ENCODE results near the gene PHF21A.
A peak's percentile ranks its signal among the peaks of the same experiment; 100 is the strongest.

Gene PHF21A

DNA sequence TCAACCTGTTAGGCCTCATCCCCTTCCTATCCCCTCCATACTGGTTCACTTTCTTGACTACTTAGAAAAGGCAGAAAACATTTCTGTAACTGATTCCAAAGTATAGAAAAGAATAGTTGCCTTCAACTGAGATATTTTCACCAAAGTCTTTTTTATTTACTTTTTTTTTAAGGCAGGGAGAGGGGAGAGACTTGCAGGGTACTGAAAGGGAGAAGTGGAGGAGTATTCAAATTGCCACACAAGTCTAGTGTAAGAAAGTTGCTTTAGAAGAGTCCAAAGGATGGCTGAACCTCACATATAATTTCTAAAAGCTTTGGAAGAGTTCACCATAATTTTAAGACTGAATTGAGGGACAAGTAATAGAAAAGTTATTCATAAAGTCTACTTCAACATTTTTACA, 6.3 kb downstream of the PHF21A start:
- no peak overlapping the region for H4K91ac ChIP-seq (ENCODE audit: low read length)
- DNase-seq = no peak
- H4K8ac ChIP-seq (ENCODE audit: low read length) = no peak overlapping the region
- H2AFZ ChIP-seq (ENCODE audit: low read depth, low read length) = no peak overlapping the region
- no peaks in the 10 kb centered on the region for H3K79me1 ChIP-seq (replicated peaks; ENCODE audit: low read length, poor library complexity, severe bottlenecking)
- H3K14ac ChIP-seq (ENCODE audit: low read length in 2 of 2) = no peak overlapping the region
- no peak overlapping the region for H3K4me3 ChIP-seq (ENCODE audit: insufficient read depth in 1 of 2, low read depth in 1 of 2, low read length in 2 of 2)
- H3K4me1 ChIP-seq (ENCODE audit: control insufficient read depth, insufficient read depth, low read depth, low read length) = peaks cover 4% of the 10 kb centered on the region
- no peak overlapping the region for H3K18ac ChIP-seq (ENCODE audit: low read depth in 1 of 2, low read length in 2 of 2)
- no peaks in the 10 kb centered on the region for H3K36me3 ChIP-seq (ENCODE audit: control insufficient read depth in 1 of 2, insufficient read depth in 2 of 2, low read depth in 1 of 2, low read length in 2 of 2)
- no peaks in the 10 kb centered on the region for H3K27me3 ChIP-seq (ENCODE audit: control insufficient read depth in 1 of 2, insufficient read depth in 1 of 2, low read length in 2 of 2)
- H2BK5ac ChIP-seq (ENCODE audit: low read depth, low read length, poor library complexity, severe bottlenecking) = no peak overlapping the region
- H3K4me2 ChIP-seq (ENCODE audit: low read length, poor library complexity, severe bottlenecking) = no peak overlapping the region
- H2AK5ac ChIP-seq (ENCODE audit: low read length, severe bottlenecking) = no peak overlapping the region
- no peak overlapping the region for H2BK120ac ChIP-seq (ENCODE audit: low read depth, low read length)
- no peak overlapping the region for H3K27ac ChIP-seq (ENCODE audit: low read length, poor library complexity, severe bottlenecking)
- H3K9ac ChIP-seq (ENCODE audit: low read length) = no peak overlapping the region
- H2BK12ac ChIP-seq (ENCODE audit: low read length in 2 of 2) = no peak overlapping the region
- no peak overlapping the region for H2BK15ac ChIP-seq (ENCODE audit: low read depth, poor library complexity, severe bottlenecking)
- no peaks in the 10 kb centered on the region for H3K9me3 ChIP-seq (ENCODE audit: control insufficient read depth, low read length)
- H3K23ac ChIP-seq (ENCODE audit: low read length in 2 of 2) = no peak overlapping the region
- no peak overlapping the region for H3K4ac ChIP-seq (ENCODE audit: low read depth in 1 of 2, low read length in 2 of 2)

DNA sequence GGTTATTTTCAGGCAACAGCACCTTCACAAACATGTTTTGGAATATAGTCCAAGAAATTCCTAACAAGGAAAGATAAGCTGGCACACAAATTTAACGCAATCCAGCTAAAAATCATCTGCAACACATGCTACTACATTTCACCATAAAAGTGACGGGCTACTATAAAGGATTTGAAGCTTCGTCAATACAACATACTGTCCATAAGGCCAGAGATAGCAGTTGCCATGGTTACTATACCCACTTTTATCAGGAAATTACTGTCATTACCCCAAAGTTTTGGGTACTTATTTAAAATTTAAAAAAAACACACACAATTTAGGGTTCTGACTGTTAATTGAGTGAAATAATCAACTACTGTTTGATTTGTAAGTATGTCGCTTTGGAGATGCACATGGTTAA, 6.9 kb downstream of the PHF21A start:
- Histone ChIP-seq H4K8ac (ENCODE audit: low read length) (no peak overlapping the region), H2AK5ac (ENCODE audit: low read length, severe bottlenecking) (no peak overlapping the region), H3K18ac (ENCODE audit: low read depth in 1 of 2, low read length in 2 of 2) (no peak overlapping the region), H2AFZ (ENCODE audit: low read depth, low read length) (no peak overlapping the region), H3K4me3 (ENCODE audit: insufficient read depth in 1 of 2, low read depth in 1 of 2, low read length in 2 of 2) (no peak overlapping the region), H3K4me2 (ENCODE audit: low read length, poor library complexity, severe bottlenecking) (no peak overlapping the region), H3K4ac (ENCODE audit: low read depth in 1 of 2, low read length in 2 of 2) (no peak overlapping the region), H2BK12ac (ENCODE audit: low read length in 2 of 2) (no peak overlapping the region), H2BK5ac (ENCODE audit: low read depth, low read length, poor library complexity, severe bottlenecking) (no peak overlapping the region), H3K9ac (ENCODE audit: low read length) (no peak overlapping the region), H2BK15ac (ENCODE audit: low read depth, poor library complexity, severe bottlenecking) (no peak overlapping the region), H3K9me3 (ENCODE audit: control insufficient read depth, low read length) (no peaks in the 10 kb centered on the region), H4K91ac (ENCODE audit: low read length) (no peak overlapping the region), H3K36me3 (ENCODE audit: control insufficient read depth in 1 of 2, insufficient read depth in 2 of 2, low read depth in 1 of 2, low read length in 2 of 2) (no peaks in the 10 kb centered on the region), H3K27ac (ENCODE audit: low read length, poor library complexity, severe bottlenecking) (no peak overlapping the region), H3K4me1 (ENCODE audit: control insufficient read depth, insufficient read depth, low read depth, low read length) (peaks cover 4% of the 10 kb centered on the region), H3K23ac (ENCODE audit: low read length in 2 of 2) (no peak overlapping the region), H3K14ac (ENCODE audit: low read length in 2 of 2) (no peak overlapping the region), H3K27me3 (ENCODE audit: control insufficient read depth in 1 of 2, insufficient read depth in 1 of 2, low read length in 2 of 2) (no peaks in the 10 kb centered on the region), H2BK120ac (ENCODE audit: low read depth, low read length) (no peak overlapping the region), H3K79me1 (replicated peaks; ENCODE audit: low read length, poor library complexity, severe bottlenecking) (peaks cover 3% of the 10 kb centered on the region)
- whole genome bisulfite sequencing = 94% methylated on average over 4 of the region's 4 CpGs
- no peak for DNase-seq

DNA sequence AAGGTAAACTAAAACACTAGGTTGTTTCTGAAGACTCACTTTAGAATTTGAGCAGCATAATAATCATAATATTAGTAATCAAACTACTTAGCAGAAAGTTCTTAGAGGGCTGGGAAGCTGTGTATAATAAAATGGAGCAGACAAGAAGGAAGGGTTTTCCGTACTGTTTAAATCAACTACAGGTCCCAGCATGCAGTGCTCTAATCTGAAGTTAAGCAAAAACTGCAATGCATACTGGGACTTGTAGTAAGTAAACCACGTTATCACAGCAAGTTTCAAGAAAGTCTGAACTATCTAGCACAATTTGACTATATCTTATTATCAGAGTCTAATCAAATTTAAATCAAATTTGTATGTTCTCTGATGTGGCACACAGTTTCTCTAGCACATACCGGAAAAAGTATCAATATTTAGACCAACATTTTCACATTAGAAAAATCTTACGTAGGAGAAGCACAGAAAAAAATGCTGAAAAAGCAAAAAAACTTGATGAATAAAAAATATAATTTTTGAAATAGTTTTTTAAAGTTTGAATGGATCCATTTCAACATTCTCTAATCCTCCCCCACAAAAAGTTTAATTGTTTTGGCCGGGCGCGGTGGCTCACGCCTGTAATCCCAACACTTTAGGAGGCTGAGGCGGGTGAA, 8.2 kb downstream of the PHF21A start:
- Histone ChIP-seq H4K8ac (ENCODE audit: low read length) (no peak overlapping the region), H2BK12ac (ENCODE audit: low read length in 2 of 2) (no peak overlapping the region), H3K4me2 (ENCODE audit: low read length, poor library complexity, severe bottlenecking) (no peak overlapping the region), H3K14ac (ENCODE audit: low read length in 2 of 2) (no peak overlapping the region), H3K9ac (ENCODE audit: low read length) (no peak overlapping the region), H3K4me1 (ENCODE audit: control insufficient read depth, insufficient read depth, low read depth, low read length) (peaks cover 4% of the 10 kb centered on the region), H3K4me3 (ENCODE audit: insufficient read depth in 1 of 2, low read depth in 1 of 2, low read length in 2 of 2) (no peak overlapping the region), H2BK120ac (ENCODE audit: low read depth, low read length) (no peak overlapping the region), H2AFZ (ENCODE audit: low read depth, low read length) (no peak overlapping the region), H3K27me3 (ENCODE audit: control insufficient read depth in 1 of 2, insufficient read depth in 1 of 2, low read length in 2 of 2) (no peaks in the 10 kb centered on the region), H3K9me3 (ENCODE audit: control insufficient read depth, low read length) (no peaks in the 10 kb centered on the region), H2BK5ac (ENCODE audit: low read depth, low read length, poor library complexity, severe bottlenecking) (no peak overlapping the region), H3K36me3 (ENCODE audit: control insufficient read depth in 1 of 2, insufficient read depth in 2 of 2, low read depth in 1 of 2, low read length in 2 of 2) (no peaks in the 10 kb centered on the region), H3K18ac (ENCODE audit: low read depth in 1 of 2, low read length in 2 of 2) (no peak overlapping the region), H3K79me1 (replicated peaks; ENCODE audit: low read length, poor library complexity, severe bottlenecking) (peaks cover 3% of the 10 kb centered on the region), H3K27ac (ENCODE audit: low read length, poor library complexity, severe bottlenecking) (no peak overlapping the region), H2AK5ac (ENCODE audit: low read length, severe bottlenecking) (no peak overlapping the region), H2BK15ac (ENCODE audit: low read depth, poor library complexity, severe bottlenecking) (no peak overlapping the region), H3K23ac (ENCODE audit: low read length in 2 of 2) (no peak overlapping the region), H4K91ac (ENCODE audit: low read length) (no peak overlapping the region), H3K4ac (ENCODE audit: low read depth in 1 of 2, low read length in 2 of 2) (no peak overlapping the region)
- peak; percentile 71 for DNase-seq
- WGBS = 100% methylated on average over 4 of the region's 9 CpGs

DNA sequence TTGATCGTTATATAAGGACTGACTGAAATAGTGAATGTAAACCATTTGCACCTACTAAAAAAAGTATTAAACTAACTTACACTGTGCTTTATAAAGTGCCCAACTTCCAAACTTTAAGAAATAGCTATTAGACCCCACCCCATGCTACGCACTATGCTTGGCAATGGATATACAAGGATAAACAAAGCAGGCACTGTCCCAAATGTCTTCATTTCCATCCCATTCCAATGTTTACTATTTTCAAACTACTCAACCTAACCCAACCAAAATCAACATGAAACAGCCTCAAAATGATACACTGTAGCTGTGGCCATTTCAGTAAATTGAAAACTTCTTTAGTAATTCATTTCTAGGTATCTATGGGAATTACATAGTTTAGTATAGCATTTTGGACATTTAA, 12.5 kb downstream of the PHF21A start:
- Histone ChIP-seq H2AFZ (ENCODE audit: low read depth, low read length) (no peak overlapping the region), H2BK120ac (ENCODE audit: low read depth, low read length) (no peak overlapping the region), H3K4me3 (ENCODE audit: insufficient read depth in 1 of 2, low read depth in 1 of 2, low read length in 2 of 2) (no peak overlapping the region), H2BK12ac (ENCODE audit: low read length in 2 of 2) (no peak overlapping the region), H3K9ac (ENCODE audit: low read length) (no peak overlapping the region), H3K4me1 (ENCODE audit: control insufficient read depth, insufficient read depth, low read depth, low read length) (peaks cover 4% of the 10 kb centered on the region), H3K27ac (ENCODE audit: low read length, poor library complexity, severe bottlenecking) (no peak overlapping the region), H3K27me3 (ENCODE audit: control insufficient read depth in 1 of 2, insufficient read depth in 1 of 2, low read length in 2 of 2) (no peaks in the 10 kb centered on the region), H3K79me1 (replicated peaks; ENCODE audit: low read length, poor library complexity, severe bottlenecking) (peaks cover 12% of the 10 kb centered on the region), H3K9me3 (ENCODE audit: control insufficient read depth, low read length) (no peaks in the 10 kb centered on the region), H3K18ac (ENCODE audit: low read depth in 1 of 2, low read length in 2 of 2) (no peak overlapping the region), H2BK5ac (ENCODE audit: low read depth, low read length, poor library complexity, severe bottlenecking) (no peak overlapping the region), H2BK15ac (ENCODE audit: low read depth, poor library complexity, severe bottlenecking) (no peak overlapping the region), H2AK5ac (ENCODE audit: low read length, severe bottlenecking) (no peak overlapping the region), H3K36me3 (ENCODE audit: control insufficient read depth in 1 of 2, insufficient read depth in 2 of 2, low read depth in 1 of 2, low read length in 2 of 2) (no peaks in the 10 kb centered on the region), H3K14ac (ENCODE audit: low read length in 2 of 2) (no peak overlapping the region), H3K4ac (ENCODE audit: low read depth in 1 of 2, low read length in 2 of 2) (no peak overlapping the region), H3K4me2 (ENCODE audit: low read length, poor library complexity, severe bottlenecking) (no peak overlapping the region), H3K23ac (ENCODE audit: low read length in 2 of 2) (no peak overlapping the region), H4K91ac (ENCODE audit: low read length) (no peak overlapping the region), H4K8ac (ENCODE audit: low read length) (no peak overlapping the region)
- DNase-seq = no peak
- 97% methylated on average over 2 of the region's 2 CpGs for WGBS
